GM18873 (cell line): ENCODE measurements around the gene LMF1.
A peak's percentile ranks its signal among the peaks of the same experiment; 100 is the strongest.
"Not testable (repeated sequence)": the region's sequence is repeated elsewhere in the genome, so short reads cannot be mapped to it uniquely, and the experiment has no call there.

ENCODE experiments used
- ATAC-seq: cut with Tn5 transposase; IDR thresholded peaks from one replicate; pipeline ENCODE4 v1.9.1; 2021; ENCODE audit warnings: mild to moderate bottlenecking, moderate library complexity, moderate number of reproducible peaks; ENCODE audit not compliant: unreplicated experiment, low FRiP score

LMF1 gene

GRCh38 chr16:820044-820408 lies 150.8 kb downstream of the LMF1 start:
- not testable (repeated sequence) for ATAC-seq

- ATAC-seq: no peak
These were observed 151.3 kb downstream of the LMF1 start for GRCh38 chr16:819336-820043.

- no peak for ATAC-seq
These were observed 152.2 kb downstream of the LMF1 start for GRCh38 chr16:818592-818991.

GRCh38 chr16:818132-818531 lies 152.7 kb downstream of the LMF1 start:
- ATAC-seq: no peak

GRCh38 chr16:817001-817906 lies 153.5 kb downstream of the LMF1 start:
- ATAC-seq: no peak

GRCh38 chr16:815861-816260 lies 154.9 kb downstream of the LMF1 start:
- no peak for ATAC-seq

- no peak for ATAC-seq
These were observed 155.8 kb downstream of the LMF1 start for GRCh38 chr16:814974-815373.

- ATAC-seq: no peak
These were observed 156.8 kb downstream of the LMF1 start for GRCh38 chr16:813916-814412.

- no peak for ATAC-seq
These were observed 157.4 kb downstream of the LMF1 start for GRCh38 chr16:813204-813915.

- no peak for ATAC-seq
These were observed 162.7 kb downstream of the LMF1 start for GRCh38 chr16:808085-808386.

- ATAC-seq: peak; percentile 66
These were observed 163.3 kb downstream of the LMF1 start for GRCh38 chr16:807347-808084.

GRCh38 chr16:805474-805873 lies 165.3 kb downstream of the LMF1 start:
- ATAC-seq: no peak

- ATAC-seq: no peak
These were observed 166.4 kb downstream of the LMF1 start for GRCh38 chr16:804193-805048.

- ATAC-seq: no peak
These were observed 167.1 kb downstream of the LMF1 start for GRCh38 chr16:803754-804080.
